ENCODE results near the gene SH2D7.

The SH2D7 gene

DNA sequence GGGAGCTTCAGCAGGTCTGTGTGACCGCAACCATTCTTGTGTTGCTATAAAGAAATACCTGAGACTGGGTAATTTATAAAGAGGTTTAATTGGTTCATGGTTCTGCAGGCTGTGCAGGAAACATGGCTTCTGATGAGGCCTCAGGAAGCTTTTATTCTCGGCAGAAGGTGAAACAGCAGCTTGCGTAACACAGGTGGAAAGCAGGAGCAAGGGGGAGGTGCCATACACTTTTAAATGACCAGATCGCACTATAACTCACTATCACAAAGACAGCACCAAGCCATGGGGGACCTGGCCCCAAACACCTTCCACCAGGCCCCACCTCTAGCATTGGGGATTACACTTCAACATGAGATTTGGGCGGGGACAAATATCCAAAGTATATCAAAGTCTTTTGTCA lies 47.2 kb downstream of the SH2D7 start:
- Histone ChIP-seq H3K79me2 (ENCODE audit: insufficient read depth, low read length) (no peaks in the 10 kb centered on the region), H3K9ac (ENCODE audit: low read length) (no peak overlapping the region), H3K36me3 (ENCODE audit: low read length) (no peaks in the 10 kb centered on the region), H3K9me2 (replicated peaks; ENCODE audit: insufficient read depth, low read length) (no peaks in the 10 kb centered on the region), H4K20me1 (ENCODE audit: low read depth, low read length) (no peaks in the 10 kb centered on the region), H3F3A (ENCODE audit: insufficient read depth) (no peaks in the 10 kb centered on the region), H3K4me2 (ENCODE audit: low read depth, low read length, poor library complexity, severe bottlenecking) (no peak overlapping the region), H3K27ac (ENCODE audit: low read depth, low read length) (no peak overlapping the region), H3K27me3 (ENCODE audit: low read length) (no peaks in the 10 kb centered on the region), H3K4me3 (ENCODE audit: insufficient read depth, low read length, poor library complexity, severe bottlenecking) (no peak overlapping the region), H3K9me3 (ENCODE audit: insufficient read depth, low read length) (no peaks in the 10 kb centered on the region), H2AFZ (ENCODE audit: low read depth, low read length, severe bottlenecking) (no peak overlapping the region)
- TF ChIP-seq, protein P1, sequence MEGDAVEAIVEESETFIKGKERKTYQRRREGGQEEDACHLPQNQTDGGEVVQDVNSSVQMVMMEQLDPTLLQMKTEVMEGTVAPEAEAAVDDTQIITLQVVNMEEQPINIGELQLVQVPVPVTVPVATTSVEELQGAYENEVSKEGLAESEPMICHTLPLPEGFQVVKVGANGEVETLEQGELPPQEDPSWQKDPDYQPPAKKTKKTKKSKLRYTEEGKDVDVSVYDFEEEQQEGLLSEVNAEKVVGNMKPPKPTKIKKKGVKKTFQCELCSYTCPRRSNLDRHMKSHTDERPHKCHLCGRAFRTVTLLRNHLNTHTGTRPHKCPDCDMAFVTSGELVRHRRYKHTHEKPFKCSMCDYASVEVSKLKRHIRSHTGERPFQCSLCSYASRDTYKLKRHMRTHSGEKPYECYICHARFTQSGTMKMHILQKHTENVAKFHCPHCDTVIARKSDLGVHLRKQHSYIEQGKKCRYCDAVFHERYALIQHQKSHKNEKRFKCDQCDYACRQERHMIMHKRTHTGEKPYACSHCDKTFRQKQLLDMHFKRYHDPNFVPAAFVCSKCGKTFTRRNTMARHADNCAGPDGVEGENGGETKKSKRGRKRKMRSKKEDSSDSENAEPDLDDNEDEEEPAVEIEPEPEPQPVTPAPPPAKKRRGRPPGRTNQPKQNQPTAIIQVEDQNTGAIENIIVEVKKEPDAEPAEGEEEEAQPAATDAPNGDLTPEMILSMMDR (IDR thresholded peaks at IDR 0.05; ENCODE audit: insufficient read depth, low read length, poor library complexity, severe bottlenecking): no peak
- TF ChIP-seq EZH2phosphoT487 (conservative IDR thresholded peaks at IDR 0.05; ENCODE audit: low read length): no peak

DNA sequence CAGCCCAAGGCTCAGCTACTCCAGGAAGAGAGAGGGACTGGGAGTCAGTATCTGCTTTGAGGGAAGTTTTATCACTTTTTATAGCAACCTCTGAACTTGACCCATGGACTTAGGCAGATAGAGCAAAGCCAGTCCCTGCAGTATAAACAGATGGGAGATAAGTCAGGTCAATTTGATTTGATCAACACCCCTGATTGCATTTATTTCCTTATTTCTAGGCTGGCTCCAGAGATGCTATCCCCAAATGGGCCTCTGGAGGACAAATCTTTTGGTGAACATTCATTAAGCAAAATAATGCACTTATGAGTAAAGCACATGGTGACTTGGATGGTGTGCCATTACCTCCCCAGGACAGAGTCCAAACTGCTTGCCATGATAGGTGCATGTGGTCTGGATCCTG lies 47.9 kb downstream of the SH2D7 start:
- H3K27ac ChIP-seq (ENCODE audit: low read depth, low read length): no peak overlapping the region

DNA sequence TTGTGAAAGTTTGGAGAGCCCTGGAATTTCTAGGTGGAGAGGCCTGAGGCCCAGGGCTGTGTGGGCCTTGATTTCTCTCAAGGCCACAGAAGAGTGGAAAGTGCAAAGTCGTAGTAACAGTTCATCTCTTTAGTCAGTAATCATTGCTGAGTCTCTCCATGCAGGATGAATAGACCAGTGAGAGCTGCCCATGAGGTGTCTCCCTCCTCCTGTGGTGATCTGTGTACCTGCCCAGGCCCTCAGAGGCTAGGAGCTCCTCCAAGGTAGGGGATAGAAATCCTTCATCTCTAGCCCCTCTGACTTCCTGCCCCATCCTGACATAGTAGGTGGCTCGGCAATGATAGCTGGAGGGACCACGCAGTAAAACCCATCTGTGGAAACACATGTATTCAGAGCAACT lies 50.0 kb downstream of the SH2D7 start:
- no peaks in the 10 kb centered on the region for H3K9me2 ChIP-seq (replicated peaks; ENCODE audit: insufficient read depth, low read length)

More for the DNA sequence above, 47.9 kb downstream of the SH2D7 start:
- Histone ChIP-seq H4K20me1 (ENCODE audit: low read depth, low read length) (no peaks in the 10 kb centered on the region), H3K79me2 (ENCODE audit: insufficient read depth, low read length) (no peaks in the 10 kb centered on the region), H3K27me3 (ENCODE audit: low read length) (no peaks in the 10 kb centered on the region), H3F3A (ENCODE audit: insufficient read depth) (no peaks in the 10 kb centered on the region), H3K4me3 (ENCODE audit: insufficient read depth, low read length, poor library complexity, severe bottlenecking) (no peak overlapping the region), H3K9ac (ENCODE audit: low read length) (no peak overlapping the region), H2AFZ (ENCODE audit: low read depth, low read length, severe bottlenecking) (no peak overlapping the region), H3K9me3 (ENCODE audit: insufficient read depth, low read length) (no peaks in the 10 kb centered on the region), H3K36me3 (ENCODE audit: low read length) (no peaks in the 10 kb centered on the region), H3K4me2 (ENCODE audit: low read depth, low read length, poor library complexity, severe bottlenecking) (no peak overlapping the region), H3K9me2 (replicated peaks; ENCODE audit: insufficient read depth, low read length) (no peaks in the 10 kb centered on the region)
- TF ChIP-seq, protein P1 (IDR thresholded peaks at IDR 0.05; ENCODE audit: insufficient read depth, low read length, poor library complexity, severe bottlenecking): no peak
- TF ChIP-seq EZH2phosphoT487 (conservative IDR thresholded peaks at IDR 0.05; ENCODE audit: low read length): no peak

More for the DNA sequence above, 50.0 kb downstream of the SH2D7 start:
- TF ChIP-seq, protein P1 (IDR thresholded peaks at IDR 0.05; ENCODE audit: insufficient read depth, low read length, poor library complexity, severe bottlenecking): no peak
- no peak for TF ChIP-seq EZH2phosphoT487 (conservative IDR thresholded peaks at IDR 0.05; ENCODE audit: low read length)
- Histone ChIP-seq H3K9ac (ENCODE audit: low read length) (no peak overlapping the region), H4K20me1 (ENCODE audit: low read depth, low read length) (no peaks in the 10 kb centered on the region), H3K79me2 (ENCODE audit: insufficient read depth, low read length) (no peaks in the 10 kb centered on the region), H3K4me2 (ENCODE audit: low read depth, low read length, poor library complexity, severe bottlenecking) (no peak overlapping the region), H3F3A (ENCODE audit: insufficient read depth) (no peaks in the 10 kb centered on the region), H3K36me3 (ENCODE audit: low read length) (no peaks in the 10 kb centered on the region), H3K4me3 (ENCODE audit: insufficient read depth, low read length, poor library complexity, severe bottlenecking) (no peak overlapping the region), H3K27me3 (ENCODE audit: low read length) (no peaks in the 10 kb centered on the region), H3K27ac (ENCODE audit: low read depth, low read length) (no peak overlapping the region), H2AFZ (ENCODE audit: low read depth, low read length, severe bottlenecking) (no peak overlapping the region), H3K9me3 (ENCODE audit: insufficient read depth, low read length) (no peaks in the 10 kb centered on the region)
